ENCODE results near the gene RAD51C.
"Not testable (repeated sequence)": the region's sequence is repeated elsewhere in the genome, so short reads cannot be mapped to it uniquely, and the experiment has no call there.

The RAD51C gene

GRCh38 chr17:58684462-58684861 is 7.9 kb upstream of the RAD51C start:
- DNase-seq = not testable (repeated sequence)

- no peak for DNase-seq
Measured at GRCh38 chr17:58686980-58687379, 5.4 kb upstream of the RAD51C start.

GRCh38 chr17:58688521-58688920 is 3.9 kb upstream of the RAD51C start:
- no peak for DNase-seq

- not testable (repeated sequence) for DNase-seq
Measured at GRCh38 chr17:58690033-58690432, 2.4 kb upstream of the RAD51C start.

- no peak for DNase-seq
Measured at GRCh38 chr17:58691701-58692238, 632 bp upstream of the RAD51C start, which contains the start of gene TEX14. Gene TEX14 (minus strand): TSS chr17:58692045. CDS start chr17:58652001, 40,044 bp downstream.

- no peak for DNase-seq
Measured at GRCh38 chr17:58693208-58693607, 806 bp downstream of the RAD51C start.

GRCh38 chr17:58693751-58694150 is 1.3 kb downstream of the RAD51C start:
- no peak for DNase-seq

- DNase-seq = no peak
Measured at GRCh38 chr17:58694302-58694701, 1.9 kb downstream of the RAD51C start.

GRCh38 chr17:58694826-58695225 is 2.4 kb downstream of the RAD51C start:
- DNase-seq = no peak

GRCh38 chr17:58699771-58700170 is 7.4 kb downstream of the RAD51C start:
- no peak for DNase-seq

GRCh38 chr17:58702045-58702476 is 9.7 kb downstream of the RAD51C start:
- DNase-seq = no peak

- no peak for DNase-seq
Measured at GRCh38 chr17:58702708-58703107, 10.3 kb downstream of the RAD51C start.

- no peak for DNase-seq
Measured at GRCh38 chr17:58703137-58703915, 10.9 kb downstream of the RAD51C start.

- no peak for DNase-seq
Measured at GRCh38 chr17:58703916-58704286, 11.5 kb downstream of the RAD51C start.

GRCh38 chr17:58706351-58707140 is 14.1 kb downstream of the RAD51C start:
- DNase-seq = no peak

GRCh38 chr17:58710948-58711552 is 18.6 kb downstream of the RAD51C start:
- peak; percentile 23 to 24 for DNase-seq

GRCh38 chr17:58722274-58722673 is 29.9 kb downstream of the RAD51C start:
- DNase-seq = no peak

- no peak for DNase-seq
Measured at GRCh38 chr17:58722696-58723095, 30.3 kb downstream of the RAD51C start.

GRCh38 chr17:58728798-58729197 is 36.4 kb downstream of the RAD51C start:
- DNase-seq = no peak

GRCh38 chr17:58730937-58731336 is 38.5 kb downstream of the RAD51C start:
- DNase-seq = no peak

- no peak for DNase-seq
Measured at GRCh38 chr17:58734040-58734439, 41.6 kb downstream of the RAD51C start.

GRCh38 chr17:58734811-58735210 is 42.4 kb downstream of the RAD51C start:
- DNase-seq = no peak

GRCh38 chr17:58741121-58741625 is 48.8 kb downstream of the RAD51C start:
- no peak for DNase-seq

Data from activated CD4-positive, alpha-beta T cell treated with anti-CD3 and anti-CD28 coated beads, Interleukin-2, amount 50 U/mL, for 48 hours (primary cell).